OCI-LY1 (cell line): ENCODE measurements around the gene GSTO1.

ENCODE experiments used
- EZH2 ChIP-seq: fragments of 200-600 bp; sonication (generic), shearing (Covaris generic); IDR thresholded peaks from 2 replicates; pipeline ENCODE4 v1.8.0; 2017; ENCODE audit warnings: borderline replicate concordance, mixed run types, mild to moderate bottlenecking, antibody characterized with exemption, low read length, moderate library complexity, mixed read lengths
- TF ChIP-seq, protein P1 (sequence below): fragments of 200-600 bp; sonication (generic), shearing (Covaris generic); IDR thresholded peaks from 2 replicates; pipeline ENCODE4 v1.5.1; 2017; ENCODE audit warnings: mild to moderate bottlenecking, antibody characterized with exemption, low read length, moderate library complexity, mixed read lengths

DNA sequence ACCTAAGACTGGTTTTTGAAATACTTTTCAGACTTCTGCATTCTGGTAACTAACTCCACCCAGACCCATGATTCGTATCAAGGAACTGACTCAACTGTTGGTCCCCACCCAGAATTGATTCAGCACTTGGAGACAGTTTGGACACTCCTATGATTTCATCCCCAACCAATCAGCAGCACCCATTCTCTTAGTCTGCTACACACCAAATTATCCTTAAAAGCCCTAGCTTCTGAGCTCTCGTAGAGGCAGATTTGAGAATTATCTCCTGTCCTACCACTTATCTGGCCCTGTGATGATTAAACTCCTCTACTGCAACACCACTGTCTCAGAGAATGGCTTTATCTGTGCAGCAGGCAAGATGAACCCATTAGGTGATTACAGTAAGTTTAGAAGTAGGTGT, 7.7 kb upstream of the GSTO1 start:
- TF ChIP-seq, protein P1, sequence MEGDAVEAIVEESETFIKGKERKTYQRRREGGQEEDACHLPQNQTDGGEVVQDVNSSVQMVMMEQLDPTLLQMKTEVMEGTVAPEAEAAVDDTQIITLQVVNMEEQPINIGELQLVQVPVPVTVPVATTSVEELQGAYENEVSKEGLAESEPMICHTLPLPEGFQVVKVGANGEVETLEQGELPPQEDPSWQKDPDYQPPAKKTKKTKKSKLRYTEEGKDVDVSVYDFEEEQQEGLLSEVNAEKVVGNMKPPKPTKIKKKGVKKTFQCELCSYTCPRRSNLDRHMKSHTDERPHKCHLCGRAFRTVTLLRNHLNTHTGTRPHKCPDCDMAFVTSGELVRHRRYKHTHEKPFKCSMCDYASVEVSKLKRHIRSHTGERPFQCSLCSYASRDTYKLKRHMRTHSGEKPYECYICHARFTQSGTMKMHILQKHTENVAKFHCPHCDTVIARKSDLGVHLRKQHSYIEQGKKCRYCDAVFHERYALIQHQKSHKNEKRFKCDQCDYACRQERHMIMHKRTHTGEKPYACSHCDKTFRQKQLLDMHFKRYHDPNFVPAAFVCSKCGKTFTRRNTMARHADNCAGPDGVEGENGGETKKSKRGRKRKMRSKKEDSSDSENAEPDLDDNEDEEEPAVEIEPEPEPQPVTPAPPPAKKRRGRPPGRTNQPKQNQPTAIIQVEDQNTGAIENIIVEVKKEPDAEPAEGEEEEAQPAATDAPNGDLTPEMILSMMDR: no peak
- TF ChIP-seq EZH2: no peak
